HCT116 (cell line): Measurements from ENCODE around the gene SLC22A23. TPM values are rescaled to one million over a fixed set of nuclear protein-coding genes. Genes with fewer than 3 reads are reported as not detected.

Experiments
- ATAC-seq: fragments of 200-7000 bp; cut with Tn5 transposase; 2 replicates; pipeline ENCODE4 v1.9.1; 2020; ENCODE audit warnings: mild to moderate bottlenecking, moderate library complexity
- BruUV-seq: library from RNA; stranded (reverse); fragments of 400-500 nt; replicated peaks from 2 replicates; lab custom pipeline; 2021; lab: Mats Ljungman, UMichigan
- CTCF ChIA-PET: fragments of 300-600 bp; sonication (Branson Sonifier 250); formaldehyde crosslinking; loops from one replicate; lab custom pipeline; 2021; ENCODE audit warnings: antibody characterized with exemption; lab: Charles Lee
- POLR2A ChIA-PET: fragments of 300-600, 350-600 bp; sonication (Branson Sonifier 250); formaldehyde crosslinking; loops from one replicate; lab custom pipeline; 2021; ENCODE audit warnings: antibody characterized with exemption; lab: Charles Lee
- RAD21 ChIA-PET, 2 experiments: fragments of 300-600 bp; sonication (Branson Sonifier 250); formaldehyde crosslinking; loops; one replicate each; lab custom pipeline; 2023; ENCODE audit warnings: low total read pairs in 2 of 2; ENCODE audit not compliant: uncharacterized antibody in 2 of 2, unreplicated experiment in 2 of 2, low non-redundant PET in 1 of 2; lab: Charles Lee
- DNase-seq: peaks from one replicate; pipeline ENCODE4 v3.0.0-alpha.2; 2010; ENCODE audit warnings: low read depth, low spot score
- H2AFZ ChIP-seq: fragments of 200-600 bp; shearing (Covaris generic), sonication (generic); 2 replicates; pipeline ENCODE4 v1.6.1; 2017; ENCODE audit warnings: low read depth, mixed run types, mixed read lengths, antibody characterized with exemption, low read length; ENCODE audit not compliant: poor library complexity, severe bottlenecking
- H3K27ac ChIP-seq: 2 replicates; pipeline ENCODE4 v1.5.1; 2012; ENCODE audit warnings: low read depth, low read length
- H3K27me3 ChIP-seq: fragments of 200-600 bp; sonication (generic); 2 replicates; pipeline ENCODE4 v1.6.1; 2016; ENCODE audit warnings: mixed run types, low read length, mixed read lengths; ENCODE audit not compliant: insufficient read depth
- H3K36me3 ChIP-seq, 2 experiments: fragments of 200-500 bp in 1 of 2; fragments of 200-600 bp in 1 of 2; sonication (Bioruptor generic) in 1 of 2; sonication (generic) in 1 of 2; 2 replicates each; pipeline versions ENCODE4 v1.5.1 to v1.6.1; 2014 to 2016; ENCODE audit warnings: low read length in 2 of 2, inconsistent platforms in 1 of 2, mixed read lengths in 1 of 2, mixed run types in 1 of 2; ENCODE audit not compliant: insufficient read depth in 2 of 2, control insufficient read depth in 1 of 2
- H3K4me1 ChIP-seq, 2 experiments: fragments of 200-600 bp in 1 of 2; sonication (generic) in 1 of 2; 2 replicates each; pipeline versions ENCODE4 v1.5.1 to v1.6.1; 2012 to 2017; ENCODE audit warnings: low read length in 2 of 2, inconsistent platforms in 1 of 2, mild to moderate bottlenecking in 1 of 2, mixed read lengths in 1 of 2, mixed run types in 1 of 2, moderate library complexity in 1 of 2; ENCODE audit not compliant: insufficient read depth in 2 of 2, control insufficient read depth in 1 of 2
- H3K4me2 ChIP-seq: fragments of 200-600 bp; sonication (generic); 2 replicates; pipeline ENCODE4 v1.6.1; 2017; ENCODE audit warnings: mixed run types, low read length, mixed read lengths
- H3K4me3 ChIP-seq, 2 experiments: fragments of 200-600 bp in 1 of 2; sonication (generic) in 1 of 2; replicated peaks in 1 of 2; 2 replicates each; pipeline ENCODE4 v1.5.1; 2011 to 2016; ENCODE audit warnings: low read length in 2 of 2, control low read depth in 1 of 2, low read depth in 1 of 2, mild to moderate bottlenecking in 1 of 2, mixed read lengths in 1 of 2, mixed run types in 1 of 2
- H3K79me2 ChIP-seq: fragments of 200-600 bp; sonication (generic); 2 replicates; pipeline ENCODE4 v1.6.1; 2017; ENCODE audit warnings: mild to moderate bottlenecking, mixed run types, low read length, moderate library complexity, mixed read lengths; ENCODE audit not compliant: insufficient read depth
- H3K9ac ChIP-seq: fragments of 200-600 bp; sonication (generic); 2 replicates; pipeline ENCODE4 v1.6.1; 2016; ENCODE audit warnings: low read length, mixed read lengths
- H3K9me2 ChIP-seq: fragments of 200-600 bp; sonication (generic), shearing (Covaris generic); 2 replicates; pipeline ENCODE4 v1.6.1; 2017; ENCODE audit warnings: mixed run types, mild to moderate bottlenecking, moderate library complexity; ENCODE audit not compliant: insufficient read depth
- H3K9me3 ChIP-seq, 2 experiments: fragments of 200-500 bp in 1 of 2; fragments of 200-600 bp in 1 of 2; sonication (Bioruptor generic) in 1 of 2; sonication (generic) in 1 of 2; 2 replicates each; pipeline ENCODE4 v1.6.1; 2014 to 2017; ENCODE audit warnings: low read length in 2 of 2, mixed read lengths in 2 of 2, inconsistent platforms in 1 of 2, low read depth in 1 of 2, mild to moderate bottlenecking in 1 of 2, mixed run types in 1 of 2, moderate library complexity in 1 of 2; ENCODE audit not compliant: control insufficient read depth in 1 of 2, insufficient read depth in 1 of 2
- H4K20me1 ChIP-seq: fragments of 200-600 bp; sonication (generic), shearing (Covaris generic); 2 replicates; pipeline ENCODE4 v1.6.1; 2017; ENCODE audit warnings: mixed run types, mild to moderate bottlenecking, moderate library complexity; ENCODE audit not compliant: insufficient read depth
- CBX3 ChIP-seq: IDR thresholded peaks from 2 replicates; pipeline ENCODE4 v1.6.1; 2012; ENCODE audit warnings: low read depth
- CEBPB ChIP-seq: IDR thresholded peaks from 2 replicates; pipeline ENCODE4 v1.6.1; 2012; ENCODE audit warnings: low read depth
- EZH2phosphoT487 ChIP-seq: fragments of 200-600 bp; IDR thresholded peaks from 2 replicates; pipeline ENCODE4 v1.6.1; 2018; ENCODE audit warnings: antibody characterized with exemption, borderline replicate concordance
- JUND ChIP-seq: IDR thresholded peaks from 2 replicates; pipeline ENCODE4 v1.6.1; 2012
- POLR2A ChIP-seq: IDR thresholded peaks from 2 replicates; pipeline ENCODE4 v1.7.0; 2011; ENCODE audit warnings: borderline replicate concordance; ENCODE audit not compliant: insufficient read depth, insufficient read length; ENCODE audit errors: extremely low read depth
- SIN3A ChIP-seq: IDR thresholded peaks from 2 replicates; pipeline ENCODE4 v1.6.1; 2012; ENCODE audit warnings: low read depth
- SP1 ChIP-seq: IDR thresholded peaks from 2 replicates; pipeline ENCODE4 v1.6.1; 2012; ENCODE audit warnings: low read depth
- SRF ChIP-seq: IDR thresholded peaks from 2 replicates; pipeline ENCODE4 v1.6.1; 2012; ENCODE audit warnings: low read depth
- TCF7L2 ChIP-seq: IDR thresholded peaks from 2 replicates; pipeline ENCODE4 v1.7.0; 2011; ENCODE audit warnings: borderline replicate concordance, inconsistent platforms; ENCODE audit not compliant: insufficient read depth, insufficient read length; ENCODE audit errors: extremely low read depth
- YY1 ChIP-seq: IDR thresholded peaks from 2 replicates; pipeline ENCODE4 v1.6.1; 2011; ENCODE audit warnings: low read length, low read depth, moderate library complexity, mild to moderate bottlenecking; ENCODE audit not compliant: insufficient replicate concordance; ENCODE audit errors: extremely low read depth
- ZBTB33 ChIP-seq: IDR thresholded peaks from 2 replicates; pipeline ENCODE4 v1.6.1; 2011; ENCODE audit warnings: mild to moderate bottlenecking, low read length, moderate library complexity; ENCODE audit not compliant: insufficient replicate concordance; ENCODE audit errors: extremely low read depth
- ZNF274 ChIP-seq: fragments of 200-500 bp; sonication (Bioruptor generic); IDR thresholded peaks from 2 replicates; pipeline ENCODE4 v1.6.1; 2014; ENCODE audit warnings: mild to moderate bottlenecking, low read depth, low read length, inconsistent platforms
- intact Hi-C: fragments of 100-400 bp; cut with micrococcal nuclease; formaldehyde crosslinking; loops from 2 replicates; pipeline ENCODE4 v1.10.0; 2022
- total RNA-seq: library from RNA; stranded (reverse); gene quantifications from one replicate; pipeline ENCODE4 v1.2.1, GENCODE V29; 2021; ENCODE audit not compliant: unreplicated experiment

The SLC22A23 gene
- total RNA-seq, 1 experiment from 2014 or later = 11.5 TPM

GRCh38 chr6:3377536-3378397 lies 79.1 kb downstream of the SLC22A23 start:
- no peak overlapping the region for H3K4me3 ChIP-seq
- H3K27ac ChIP-seq = no peak overlapping the region; the same call in 1 of the 2 replicates
- H3K9ac ChIP-seq = no peak overlapping the region
- no peak; the same call in 1 of the 2 replicates for ATAC-seq
- ChIA-PET POLR2A (no interaction called here), RAD21 (no interaction called here), CTCF (no interaction called here)
- intact Hi-C loops = no loop called here
- H3K4me2 ChIP-seq = peak overlapping the region; percentile 58
- H3K4me1 ChIP-seq = peaks cover 54 to 74% of the 10 kb centered on the region in 2 experiments
- BruUV-seq = no TSS peak
- no peaks in the 10 kb centered on the region for H3K9me2 ChIP-seq
- H3K79me2 ChIP-seq = no peaks in the 10 kb centered on the region; the same call in 1 of the 2 replicates
- H3K9me3 ChIP-seq = no peaks in the 10 kb centered on the region
- no peaks in the 10 kb centered on the region for H3K27me3 ChIP-seq
- no peak for DNase-seq
- no peak overlapping the region for H2AFZ ChIP-seq
- no peaks in the 10 kb centered on the region for H4K20me1 ChIP-seq
- H3K36me3 ChIP-seq = no peaks in the 10 kb centered on the region
- TF ChIP-seq TCF7L2 (no peak), EZH2phosphoT487 (no peak), ZNF274 (no peak), POLR2A (no peak), ZBTB33 (no peak), CBX3 (no peak), SP1 (no peak), YY1 (no peak), SIN3A (no peak), CEBPB (no peak), JUND (no peak), SRF (no peak)
- TF ChIP-seq, all 23 proteins: peak for 0
